Stimulated activated CD8-positive, alpha-beta memory T cell treated with anti-CD3 and anti-CD28 coated beads, Interleukin-12 subunit alpha, Interleukin-12 subunit beta, amount 100 ng/mL, for 4 hours (primary cell): Measurements from ENCODE around the gene MYOZ3.

Experiments used
- DNase-seq: peaks from one replicate; pipeline ENCODE4 v3.0.0-alpha.2; 2020; ENCODE audit warnings: low read depth

The MYOZ3 gene

DNA sequence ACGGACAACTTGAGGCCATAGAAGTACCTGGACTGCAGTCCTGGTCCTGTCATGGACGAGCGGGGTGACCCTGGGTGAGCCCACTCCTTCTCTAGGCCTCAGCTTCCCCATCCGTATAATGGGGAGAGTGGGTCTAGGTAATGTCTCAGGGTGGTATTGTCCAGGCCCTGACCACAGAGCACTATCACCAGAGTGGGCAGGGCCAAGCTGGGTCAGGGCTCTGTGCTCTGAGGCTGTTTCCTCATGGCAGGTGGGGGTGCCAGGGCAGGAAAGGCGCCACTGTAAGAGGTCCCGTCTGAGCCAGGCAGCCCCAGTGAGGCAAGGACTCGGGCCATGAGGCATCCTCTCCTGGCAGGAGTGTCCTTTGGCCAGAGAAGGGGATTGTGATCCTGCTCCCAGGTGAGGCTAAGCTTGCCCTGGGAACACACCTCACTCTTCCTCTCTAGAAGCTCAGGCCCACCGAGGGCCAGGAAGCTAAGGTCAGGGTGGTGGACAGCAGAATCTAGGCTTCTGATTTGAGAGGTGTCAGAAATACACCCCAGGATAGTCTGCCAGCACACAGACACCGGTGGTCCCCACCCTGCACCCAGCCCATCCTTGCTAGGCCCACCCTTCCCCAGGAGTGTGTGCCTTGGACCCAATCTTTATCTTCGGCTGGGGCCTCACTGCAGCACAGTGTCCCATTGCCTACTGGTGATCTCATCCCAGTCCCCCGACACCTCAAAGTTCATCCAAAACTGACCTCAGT, 1.5 kb upstream of the MYOZ3 start:
- DNase-seq, result no peak

DNA sequence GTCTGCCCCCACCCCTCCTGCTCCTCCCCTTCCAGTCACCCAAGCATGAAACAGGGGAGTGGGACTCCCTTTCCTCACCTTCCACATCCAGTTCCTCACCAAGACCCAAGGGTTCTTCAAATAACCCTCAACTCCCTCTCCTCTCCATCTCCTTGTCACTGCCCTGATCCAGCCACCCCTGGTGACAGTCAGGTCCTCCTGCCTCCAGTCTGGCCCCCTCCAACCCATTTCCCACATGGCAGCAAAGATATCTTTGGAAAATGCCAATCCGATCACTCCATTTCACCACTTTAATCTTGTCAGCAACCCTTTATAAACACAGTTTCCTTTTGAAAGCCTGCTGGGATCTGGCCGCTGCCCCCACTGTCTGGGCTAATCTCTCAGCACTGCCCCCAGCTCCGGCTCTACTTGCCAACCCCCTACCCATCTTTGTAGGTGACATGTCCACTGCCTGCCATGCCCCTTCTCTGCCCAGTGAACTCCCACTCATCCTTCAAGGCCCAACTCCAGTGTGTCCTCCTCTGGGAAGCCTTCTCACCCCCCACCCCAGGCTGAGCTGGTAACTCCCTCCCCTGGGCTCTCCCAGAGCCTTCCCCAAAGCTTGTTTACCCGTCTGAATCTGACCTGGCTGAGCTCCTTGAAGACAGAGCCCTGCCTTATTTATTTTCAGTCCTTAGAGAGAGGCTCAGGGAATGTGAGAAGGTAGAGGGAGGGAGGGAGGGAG, 781 bp upstream of the MYOZ3 start:
- DNase-seq, result no peak

DNA sequence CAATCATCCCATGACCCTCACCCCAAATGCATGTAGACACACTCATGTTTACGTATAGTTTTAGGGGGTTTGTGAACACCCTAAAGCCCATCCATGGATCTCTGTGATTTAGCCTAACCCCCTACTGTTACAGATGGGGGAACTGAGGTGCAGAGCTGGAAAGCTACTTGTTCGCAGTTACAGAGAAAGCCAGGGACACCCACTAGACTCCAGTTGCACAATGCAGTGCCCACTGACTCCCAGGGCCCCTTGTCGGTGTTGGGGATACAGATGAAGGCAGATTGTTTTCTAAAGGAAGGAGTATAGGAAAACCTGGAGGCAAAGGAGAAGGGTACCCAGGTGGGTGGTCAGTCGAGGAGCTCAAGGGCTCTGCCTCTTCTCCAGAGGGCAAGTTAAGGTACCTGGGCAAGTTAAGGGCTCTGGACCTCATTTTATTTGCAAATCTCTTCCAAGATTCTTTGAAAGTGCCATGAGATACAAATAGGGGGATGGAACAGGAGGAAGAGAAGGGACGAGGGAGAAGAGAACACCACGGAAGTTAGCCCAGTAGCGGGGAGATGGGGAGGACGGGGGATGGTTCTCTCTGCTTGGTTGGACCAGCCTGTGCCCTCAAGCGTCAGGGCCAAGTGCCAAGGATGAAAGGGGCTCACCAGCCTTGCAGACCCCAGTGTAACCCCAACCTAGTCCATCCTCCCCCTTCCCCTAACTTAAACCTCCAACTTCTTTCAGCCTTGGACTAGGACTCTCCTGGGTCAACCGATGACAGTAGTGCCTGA, 958 bp downstream of the MYOZ3 start:
- no peak for DNase-seq

DNA sequence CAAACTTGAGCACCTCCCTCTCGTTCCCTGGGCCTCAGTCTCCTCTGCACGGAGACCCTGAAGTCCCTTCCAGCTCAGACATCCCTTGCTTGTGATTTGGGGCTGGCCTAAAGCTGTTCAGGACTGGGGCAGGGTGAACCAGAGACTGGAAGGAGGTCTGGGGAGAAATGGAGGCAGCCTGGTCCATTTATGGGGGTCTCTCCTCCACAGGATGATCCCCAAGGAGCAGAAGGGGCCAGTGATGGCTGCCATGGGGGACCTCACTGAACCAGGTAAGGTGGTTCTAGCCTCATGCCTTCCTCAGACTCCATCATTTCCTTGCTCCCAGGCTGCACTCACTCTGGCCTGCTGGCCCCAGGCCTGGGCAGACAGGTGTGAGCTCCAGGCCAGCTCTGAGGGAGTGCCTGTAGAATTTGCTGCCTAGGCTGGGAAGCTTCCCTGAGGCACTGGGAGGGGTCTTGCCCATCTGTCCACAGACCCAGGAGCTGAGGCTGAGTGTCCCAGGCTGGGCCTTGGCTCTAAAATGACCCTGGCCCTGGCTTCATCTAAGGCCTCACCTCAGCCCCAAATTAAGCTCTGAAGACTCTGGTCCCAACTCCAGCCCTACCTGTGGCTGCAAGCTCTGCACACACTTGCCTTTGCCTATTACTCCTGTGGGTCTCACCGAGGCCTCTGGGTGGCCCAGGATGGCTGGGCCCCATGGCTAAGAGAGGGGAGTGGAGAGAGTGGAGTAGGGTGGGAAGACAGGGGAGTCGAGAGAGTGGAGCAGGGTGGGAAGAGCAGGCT, 1.9 kb downstream of the MYOZ3 start:
- no peak for DNase-seq

DNA sequence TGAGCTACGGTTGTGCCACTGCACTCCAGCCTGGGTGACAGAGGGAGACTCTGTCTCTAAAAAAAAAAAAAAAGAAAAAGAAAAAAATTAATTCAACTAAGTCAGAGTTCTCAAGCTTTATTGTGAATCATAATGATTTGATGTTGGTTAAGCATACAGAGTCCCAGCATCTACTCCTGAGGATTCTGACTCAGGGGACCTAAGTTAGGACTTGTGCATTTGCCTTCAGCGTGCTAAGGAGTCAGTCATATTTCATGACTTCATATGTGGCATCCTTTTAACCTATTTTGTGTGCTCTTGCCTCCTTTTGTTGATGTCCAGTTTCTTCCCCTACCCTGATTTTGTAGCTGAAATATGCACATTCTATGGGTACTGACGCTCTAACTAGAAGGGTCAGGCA, 2.9 kb downstream of the MYOZ3 start:
- DNase-seq, result no peak

DNA sequence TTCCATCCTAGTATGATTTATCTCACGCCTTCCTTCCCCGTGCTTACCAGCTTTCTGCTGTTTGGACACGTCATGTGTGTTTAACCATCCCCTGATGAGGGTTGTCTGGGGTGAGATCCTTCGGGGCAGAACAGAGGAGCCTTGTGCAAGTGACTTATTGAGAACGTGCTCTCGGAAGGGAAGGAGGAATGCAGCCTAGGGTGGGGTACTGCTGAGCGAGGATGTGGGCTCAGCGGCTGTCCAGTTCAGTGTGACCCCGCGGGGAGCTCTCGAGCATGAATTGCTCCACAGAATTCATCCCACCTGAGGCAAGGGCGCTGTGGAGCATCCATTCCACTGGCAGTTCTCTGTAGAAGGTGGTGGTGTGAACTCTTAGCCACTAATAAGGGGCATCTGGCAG, 4.0 kb downstream of the MYOZ3 start:
- DNase-seq, result no peak

DNA sequence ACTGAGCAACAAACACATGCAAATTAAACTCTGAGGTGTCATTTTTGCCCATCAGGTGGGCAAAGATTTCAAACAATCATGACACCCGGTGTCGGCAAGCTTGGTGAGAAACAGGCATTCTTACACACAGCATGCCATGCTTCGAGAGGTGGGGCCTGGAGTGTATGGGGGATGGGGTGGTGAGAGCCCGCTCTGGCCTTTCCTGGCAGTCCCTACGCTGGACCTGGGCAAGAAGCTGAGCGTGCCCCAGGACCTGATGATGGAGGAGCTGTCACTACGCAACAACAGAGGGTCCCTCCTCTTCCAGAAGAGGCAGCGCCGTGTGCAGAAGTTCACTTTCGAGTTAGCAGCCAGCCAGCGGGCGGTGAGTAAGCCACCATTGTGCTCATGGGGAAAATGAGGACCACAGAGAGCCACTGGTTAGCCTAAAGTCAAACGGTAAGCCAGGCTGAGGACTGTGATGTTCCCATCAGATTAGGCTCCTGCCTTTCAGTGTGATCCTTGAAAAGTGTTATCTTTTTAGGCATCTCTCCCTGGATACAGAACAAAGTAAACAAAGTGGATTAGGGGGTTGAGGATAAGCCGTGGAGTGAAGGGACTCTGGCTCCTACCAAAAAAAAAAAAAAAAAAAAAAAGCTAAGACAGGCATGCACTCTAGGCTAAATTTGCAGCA, 9.4 kb downstream of the MYOZ3 start:
- no peak for DNase-seq

DNA sequence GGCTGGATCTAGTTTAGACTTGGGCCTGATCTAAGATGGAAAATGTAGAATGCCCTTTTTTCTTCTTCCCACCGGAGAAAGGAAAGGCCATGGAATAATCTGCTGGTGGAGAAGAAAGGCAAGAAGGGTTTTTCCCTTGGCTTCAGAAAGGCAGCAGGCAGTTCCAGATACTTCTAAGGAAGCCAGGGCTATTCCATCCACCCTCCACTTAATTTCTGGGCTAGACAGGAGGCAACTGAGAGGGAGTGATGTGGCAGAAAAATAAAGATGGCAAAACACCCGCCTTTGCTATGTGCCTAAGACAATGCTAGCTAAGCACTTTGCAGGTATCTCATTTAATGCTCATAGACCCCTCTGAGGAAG, 9.9 kb downstream of the MYOZ3 start:
- DNase-seq, result no peak

DNA sequence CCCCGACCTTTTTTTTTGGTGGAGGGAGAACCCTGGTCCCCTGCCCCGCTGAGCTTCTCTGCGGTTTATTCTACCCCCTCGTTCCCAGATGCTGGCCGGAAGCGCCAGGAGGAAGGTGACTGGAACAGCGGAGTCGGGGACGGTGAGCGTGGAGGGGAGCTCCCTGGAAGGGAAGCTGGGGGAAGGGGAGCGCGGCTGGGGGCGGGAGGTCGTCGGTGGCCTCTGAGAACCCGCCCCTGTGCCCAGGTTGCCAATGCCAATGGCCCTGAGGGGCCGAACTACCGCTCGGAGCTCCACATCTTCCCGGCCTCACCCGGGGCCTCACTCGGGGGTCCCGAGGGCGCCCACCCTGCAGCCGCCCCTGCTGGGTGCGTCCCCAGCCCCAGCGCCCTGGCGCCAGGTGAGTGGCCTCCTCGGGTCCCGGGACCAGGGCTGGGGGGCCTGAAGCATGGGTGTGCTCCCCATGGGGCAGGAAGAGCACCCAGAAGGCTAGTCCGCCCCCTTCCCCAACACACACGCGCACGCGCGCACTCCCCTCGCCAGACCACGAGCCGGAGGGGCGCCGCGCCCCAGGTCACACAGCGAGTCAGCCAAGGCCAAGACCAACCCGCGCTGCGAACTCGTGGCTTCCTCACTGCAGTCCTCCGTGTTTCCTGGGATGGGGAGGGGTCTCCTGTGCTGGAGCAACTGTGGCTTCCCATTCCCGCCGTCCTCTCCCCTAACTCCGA, 10.6 kb downstream of the MYOZ3 start:
- no peak for DNase-seq

DNA sequence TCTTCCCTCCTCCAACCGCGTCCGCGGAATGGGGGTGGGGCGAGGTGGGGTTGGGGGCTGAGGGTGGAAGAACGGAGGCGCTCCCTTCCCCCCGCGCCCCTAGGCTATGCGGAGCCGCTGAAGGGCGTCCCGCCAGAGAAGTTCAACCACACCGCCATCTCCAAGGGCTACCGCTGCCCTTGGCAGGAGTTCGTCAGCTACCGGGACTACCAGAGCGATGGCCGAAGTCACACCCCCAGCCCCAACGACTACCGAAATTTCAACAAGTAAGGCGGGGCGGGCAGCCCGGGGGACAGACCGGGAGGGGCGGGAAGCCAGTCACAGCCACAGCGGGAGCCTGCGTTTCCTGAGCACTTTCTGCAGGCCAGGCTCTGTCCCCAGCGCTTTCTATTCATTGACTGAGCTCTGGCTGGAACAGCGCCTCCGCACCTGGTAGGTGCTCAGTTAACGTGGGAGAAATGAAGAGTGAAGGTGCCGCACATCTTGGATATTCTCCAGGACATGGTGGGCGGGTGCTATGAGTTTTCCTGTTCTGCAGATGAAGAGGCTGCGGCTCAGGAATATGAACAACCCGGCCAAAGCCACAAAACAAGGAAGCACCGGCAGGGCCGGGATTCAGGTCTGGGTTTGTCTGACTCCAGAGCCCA, 11.3 kb downstream of the MYOZ3 start:
- DNase-seq, result no peak

DNA sequence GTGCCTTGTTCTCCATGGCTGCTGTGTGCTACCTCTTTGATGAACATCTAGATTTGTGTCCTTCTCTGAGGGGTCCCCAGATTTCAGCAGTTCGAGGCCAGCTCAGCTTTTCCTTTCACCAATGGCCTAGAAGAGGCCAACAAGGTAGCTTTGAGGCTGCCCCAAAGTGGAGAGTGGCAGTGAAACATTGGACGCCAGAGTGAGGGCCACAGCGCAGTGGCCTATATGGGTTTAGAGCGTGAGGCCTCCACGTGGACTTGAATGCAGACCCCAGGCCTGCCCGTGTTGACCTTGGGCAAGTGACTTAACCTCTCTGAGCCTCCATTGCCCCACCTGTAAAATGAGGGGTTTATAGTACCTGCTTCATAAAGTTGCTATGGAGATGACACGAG, 11.8 kb downstream of the MYOZ3 start:
- DNase-seq, result no peak

DNA sequence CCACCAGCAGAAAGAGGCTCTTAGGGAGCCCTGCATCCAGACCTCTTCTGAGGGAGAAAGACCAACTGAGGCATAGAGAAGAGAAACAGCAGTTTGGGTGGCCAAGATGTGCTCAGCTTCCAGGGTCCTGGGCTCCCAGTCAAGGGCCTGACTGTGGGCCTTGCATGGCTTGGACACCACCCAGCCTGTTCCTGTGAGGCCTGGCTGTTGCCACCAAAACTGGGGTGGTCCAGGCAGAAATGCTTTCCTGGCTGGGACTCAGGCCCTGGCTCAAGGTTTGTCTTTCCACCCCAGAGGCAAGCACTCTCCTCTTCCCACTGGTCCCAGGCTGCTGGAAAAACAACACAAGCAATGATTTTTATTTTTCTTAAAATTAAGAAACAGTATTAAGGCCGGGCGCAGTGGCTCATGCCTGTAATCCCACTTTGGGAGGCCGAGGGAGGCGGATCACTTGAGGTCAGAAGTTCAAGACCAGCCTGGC, 13.3 kb downstream of the MYOZ3 start:
- DNase-seq, result no peak

DNA sequence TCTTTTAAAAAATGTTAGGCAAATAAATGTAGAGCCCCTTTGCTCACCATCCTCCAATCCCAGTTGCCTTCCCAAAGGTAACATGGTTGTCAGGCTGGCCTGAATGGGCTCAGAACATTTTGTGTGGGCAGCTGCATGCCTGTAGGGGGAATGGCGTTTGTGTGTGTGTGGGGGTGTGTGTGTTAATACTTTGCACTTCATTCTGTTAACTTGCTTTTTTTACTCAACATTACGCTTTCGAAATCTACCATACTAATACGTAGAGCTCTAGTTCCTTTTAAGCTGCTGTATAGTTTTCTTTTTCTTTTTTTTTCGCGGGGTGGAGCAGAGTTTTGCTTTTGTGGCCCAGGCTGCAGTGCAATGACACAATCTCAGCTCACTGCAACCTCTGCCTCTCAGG, 14.0 kb downstream of the MYOZ3 start:
- no peak for DNase-seq

DNA sequence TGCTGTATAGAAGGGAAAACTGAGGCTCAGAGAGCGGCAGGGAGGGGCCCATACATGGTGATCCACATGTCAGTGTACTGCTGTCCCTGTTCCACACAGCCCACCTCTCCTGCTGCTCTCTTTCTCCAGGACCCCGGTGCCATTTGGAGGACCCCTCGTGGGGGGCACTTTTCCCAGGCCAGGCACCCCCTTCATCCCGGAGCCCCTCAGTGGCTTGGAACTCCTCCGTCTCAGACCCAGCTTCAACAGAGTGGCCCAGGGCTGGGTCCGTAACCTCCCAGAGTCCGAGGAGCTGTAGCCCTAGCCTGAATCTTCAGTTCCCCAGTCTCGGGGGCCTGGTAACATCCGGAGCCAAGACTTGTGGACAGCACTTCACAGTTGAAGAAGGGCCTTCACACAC, 15.5 kb downstream of the MYOZ3 start:
- no peak for DNase-seq

DNA sequence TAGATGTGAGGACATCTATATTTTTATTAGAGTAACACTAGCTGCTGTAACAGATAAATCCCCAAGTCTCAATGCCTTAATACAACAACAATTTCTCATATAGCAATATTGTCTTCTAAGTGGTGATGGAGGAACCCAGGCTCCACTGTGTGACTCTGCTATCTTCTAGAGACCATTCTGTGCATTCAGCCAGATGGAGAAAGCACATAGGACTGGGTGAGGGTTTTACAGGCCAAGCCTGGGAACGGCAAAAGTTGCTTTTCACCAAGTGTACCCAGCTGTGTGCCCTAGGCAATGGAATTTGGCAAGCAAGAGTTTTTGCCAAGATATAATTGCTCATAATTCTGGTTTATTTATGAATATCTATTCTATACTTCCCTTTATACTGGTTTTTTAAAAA, 28.1 kb downstream of the MYOZ3 start:
- no peak for DNase-seq

DNA sequence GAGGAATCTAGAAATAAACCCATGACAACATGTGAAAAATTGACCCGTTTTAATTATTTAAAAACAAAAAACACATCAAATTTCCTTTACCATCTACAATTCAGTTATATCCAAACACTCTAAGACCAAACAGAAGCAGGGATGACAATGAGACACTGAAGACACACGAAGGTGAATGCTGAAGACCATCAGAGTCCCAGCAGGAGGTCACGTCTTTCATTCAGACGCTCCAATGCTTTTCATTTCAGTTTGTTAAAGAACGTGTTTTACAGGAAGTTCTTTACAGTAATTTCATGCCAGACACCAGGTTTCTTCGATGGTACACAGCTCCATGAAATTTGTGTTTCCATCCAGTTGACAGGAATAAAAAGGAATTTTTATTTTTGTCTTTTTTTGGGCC, 29.7 kb downstream of the MYOZ3 start:
- DNase-seq, result no peak

DNA sequence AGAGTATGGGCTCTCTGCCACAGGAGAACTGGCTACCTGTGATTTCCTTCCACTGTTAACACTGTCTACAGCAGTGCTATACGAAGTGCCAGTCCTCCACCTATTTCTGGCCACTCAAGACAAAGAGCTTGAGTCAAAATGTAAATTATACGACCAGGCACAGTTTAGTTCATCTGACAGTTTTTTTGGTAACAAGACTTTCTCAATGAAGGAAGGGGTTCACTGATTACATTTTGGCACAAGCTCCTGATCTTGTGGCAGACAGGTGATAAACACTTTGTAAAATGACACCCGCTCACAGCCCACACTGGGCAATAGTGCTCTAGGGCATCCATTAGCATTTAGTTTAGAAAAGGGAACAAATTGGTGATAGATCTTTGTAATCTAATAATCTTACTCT, 31.2 kb downstream of the MYOZ3 start:
- no peak for DNase-seq

DNA sequence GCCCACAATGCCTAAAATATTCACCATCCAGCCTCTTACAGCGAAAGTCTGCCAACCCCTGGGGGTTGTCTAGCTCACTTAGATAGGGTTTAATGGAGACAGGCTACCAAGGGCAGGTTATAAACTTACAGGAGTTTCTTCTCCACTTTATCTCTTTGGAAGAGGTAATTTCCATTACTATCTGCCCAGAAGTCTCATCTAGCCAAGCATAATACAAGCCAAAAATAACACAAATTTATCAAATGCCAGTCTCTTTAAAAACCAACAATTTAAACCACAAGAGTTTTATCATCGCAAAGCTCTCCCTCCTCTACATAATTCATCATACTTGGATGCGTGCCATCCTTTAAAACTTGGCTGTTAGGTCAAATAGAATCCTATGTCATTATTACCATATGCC, 33.6 kb downstream of the MYOZ3 start:
- DNase-seq, result no peak

DNA sequence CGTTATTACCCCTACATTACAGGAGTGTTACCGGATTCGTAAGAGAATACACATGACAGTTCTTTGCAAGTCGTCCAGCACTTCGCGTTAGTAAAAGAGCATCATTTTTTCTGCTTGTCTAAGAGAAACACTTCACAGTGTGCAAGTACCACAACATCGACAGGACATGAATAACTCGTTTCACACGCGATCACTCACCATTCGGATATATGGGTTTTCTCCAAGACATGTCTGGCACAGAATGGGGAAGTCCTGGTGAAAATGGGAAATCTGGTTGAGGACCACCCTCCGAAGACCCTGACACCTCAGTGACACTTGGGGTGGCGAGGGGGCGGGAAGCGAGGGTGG, 39.2 kb downstream of the MYOZ3 start:
- DNase-seq, result no peak

DNA sequence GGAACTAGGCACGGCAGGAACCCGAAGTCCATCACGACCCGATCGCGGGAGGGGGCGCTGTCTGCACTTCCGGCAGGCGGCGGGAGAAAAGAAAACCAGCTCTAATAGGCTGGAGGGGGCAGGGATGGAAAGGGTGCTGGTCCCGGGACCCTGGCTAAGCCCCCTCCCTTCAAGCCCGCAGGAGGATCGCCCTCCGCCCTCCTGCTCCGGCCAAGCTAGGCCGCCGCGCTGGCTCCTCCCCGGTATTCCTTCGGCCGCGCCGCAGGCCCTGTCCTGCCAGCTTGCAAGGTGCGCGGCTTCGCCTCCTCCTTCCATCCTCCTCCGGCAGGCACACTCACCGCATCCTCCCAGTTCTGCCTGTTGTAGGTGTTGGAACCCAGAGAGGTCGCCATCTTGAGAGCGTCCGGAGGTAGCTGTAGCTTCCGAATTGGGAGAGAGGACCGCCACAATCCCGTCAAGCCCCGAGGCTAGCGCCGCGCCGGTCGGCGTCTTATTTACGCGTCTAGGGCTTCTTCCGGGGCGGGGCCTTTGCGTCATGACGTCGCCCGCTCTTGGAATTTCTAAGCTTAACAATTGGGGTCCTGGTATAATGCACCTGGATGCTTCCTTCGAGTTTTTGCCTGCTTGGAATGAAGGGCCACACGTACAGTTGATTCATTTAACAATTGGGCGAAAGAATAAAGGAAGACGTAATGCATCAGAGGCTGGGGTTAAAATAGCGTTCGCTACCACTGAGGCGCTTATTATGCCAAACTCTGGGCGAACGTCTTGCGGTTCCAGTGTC, 39.7 kb downstream of the MYOZ3 start, which contains the start of gene RBM22:
TSS of gene RBM22 (minus strand) at position 469 of the 784 bp plus-strand sequence. CDS start at position 392, 77 bp downstream.
- DNase-seq, result peak; percentile 82
